Raji (cell line): ENCODE results near the gene HS6ST1.

Experiments
- POLR2A ChIP-seq: IDR thresholded peaks from 2 replicates; pipeline ENCODE4 v1.6.1; 2011; ENCODE audit warnings: low read depth, low read length, control low read depth; ENCODE audit not compliant: insufficient read depth

HS6ST1 gene

DNA sequence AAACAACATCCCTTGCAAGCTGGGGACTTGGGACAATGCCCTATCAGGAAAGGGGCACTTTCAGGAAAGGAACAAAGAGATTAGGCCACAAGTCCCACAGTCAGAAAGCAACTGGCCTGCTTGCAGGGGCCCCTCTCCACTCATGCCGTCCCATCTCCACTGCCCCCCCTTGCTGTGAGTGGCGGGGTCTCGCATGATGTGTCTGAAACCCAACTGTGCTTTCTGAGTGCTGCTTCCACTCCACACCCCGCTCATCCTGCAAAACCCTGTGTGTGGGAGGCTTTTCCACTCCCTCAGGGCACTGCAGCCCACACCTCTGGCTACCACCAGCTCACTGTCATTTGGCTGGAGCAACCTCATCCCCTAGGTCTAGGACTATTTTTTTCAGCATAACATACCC lies 7.9 kb downstream of the HS6ST1 start:
- no peak for TF ChIP-seq POLR2A

- TF ChIP-seq POLR2A, result no peak
Observed at GRCh38 chr2:128310094-128310716, 8.5 kb downstream of the HS6ST1 start.

- TF ChIP-seq POLR2A, result no peak
Observed at GRCh38 chr2:128309280-128310093, 9.2 kb downstream of the HS6ST1 start.

GRCh38 chr2:128308889-128309279 lies 9.8 kb downstream of the HS6ST1 start:
- no peak for TF ChIP-seq POLR2A

DNA sequence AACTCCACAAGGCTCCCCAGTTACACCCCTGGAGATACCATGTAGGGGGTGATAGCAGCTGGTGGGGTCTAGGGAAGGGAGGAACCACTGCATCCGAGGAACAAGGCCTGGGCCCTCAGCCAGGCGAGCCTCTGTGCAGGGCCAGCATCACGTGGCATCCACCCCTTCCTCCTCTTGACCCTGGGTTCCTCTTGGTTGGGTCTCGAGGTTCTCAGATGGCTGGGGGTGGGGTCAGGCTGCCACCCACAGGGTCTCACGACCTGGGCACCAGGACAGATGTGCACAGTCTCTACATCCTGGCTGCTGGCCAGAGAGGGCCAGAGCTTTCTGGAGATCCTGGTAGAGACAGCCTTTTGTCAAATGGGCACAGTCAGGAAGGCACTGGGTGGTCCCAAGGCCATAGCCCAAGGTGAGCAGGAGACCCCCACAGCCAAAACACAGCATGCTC lies 10.4 kb downstream of the HS6ST1 start:
- TF ChIP-seq POLR2A, result no peak

DNA sequence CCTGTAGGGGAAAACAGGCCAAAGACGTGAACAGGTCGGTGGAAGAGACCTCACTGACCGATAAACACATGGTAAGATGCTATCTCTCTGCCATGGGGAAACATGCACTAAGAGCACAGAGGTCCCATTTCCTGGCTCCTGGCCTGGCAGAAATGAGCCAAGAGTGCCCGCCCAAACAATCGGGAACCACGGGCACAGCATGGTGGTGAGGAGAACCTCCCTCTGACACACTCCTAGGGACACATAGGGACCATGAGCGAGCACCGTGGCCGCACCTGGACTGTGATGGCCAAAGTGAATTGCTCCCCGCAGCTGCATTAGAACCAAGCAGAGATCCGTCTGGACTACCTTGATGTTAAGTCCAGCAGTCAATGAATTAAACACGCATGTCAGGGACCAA lies 11.1 kb downstream of the HS6ST1 start:
- TF ChIP-seq POLR2A, result no peak

GRCh38 chr2:128306931-128307460 lies 11.7 kb downstream of the HS6ST1 start:
- TF ChIP-seq POLR2A, result no peak

GRCh38 chr2:128306081-128306930 lies 12.4 kb downstream of the HS6ST1 start:
- no peak for TF ChIP-seq POLR2A

- no peak for TF ChIP-seq POLR2A
Observed at GRCh38 chr2:128305555-128306080, 13.1 kb downstream of the HS6ST1 start.

GRCh38 chr2:128304715-128305554 lies 13.7 kb downstream of the HS6ST1 start:
- TF ChIP-seq POLR2A, result no peak

- TF ChIP-seq POLR2A, result no peak
Observed at GRCh38 chr2:128304330-128304714, 14.3 kb downstream of the HS6ST1 start.

- no peak for TF ChIP-seq POLR2A
Observed at GRCh38 chr2:128303911-128304310, 14.8 kb downstream of the HS6ST1 start.

- no peak for TF ChIP-seq POLR2A
Observed at GRCh38 chr2:128303095-128303791, 15.4 kb downstream of the HS6ST1 start.

GRCh38 chr2:128302744-128303067 lies 16.0 kb downstream of the HS6ST1 start:
- TF ChIP-seq POLR2A, result no peak
